WTC11 (cell line): ENCODE data around the gene PAQR3. TPM values are rescaled to one million over a fixed set of nuclear protein-coding genes. Genes with fewer than 3 reads are reported as not detected.

Experiments
- ATAC-seq: fragments of 200-7000 bp; cut with Tn5 transposase; 2 replicates; pipeline ENCODE4 v1.10.0; 2021; ENCODE audit warnings: mild to moderate bottlenecking, moderate library complexity
- CTCF ChIA-PET: fragments of 300-600 bp; sonication (Branson Sonifier 250); formaldehyde crosslinking; loops from one replicate; lab custom pipeline; 2021; ENCODE audit warnings: antibody characterized with exemption; lab: Charles Lee
- POLR2A ChIA-PET: fragments of 350-600 bp; sonication (Branson Sonifier 250); formaldehyde crosslinking; loops from one replicate; lab custom pipeline; 2021; ENCODE audit warnings: antibody characterized with exemption; lab: Charles Lee
- DNase-seq: peaks from one replicate; pipeline ENCODE4 v3.0.0; 2021; ENCODE audit warnings: low spot score
- H3K27ac Mint-ChIP-seq: 2 replicates; pipeline ENCODE4 v1.8.0; 2021; ENCODE audit warnings: mixed read lengths
- H3K27me3 Mint-ChIP-seq: 2 replicates; pipeline ENCODE4 v1.8.0; 2021; ENCODE audit warnings: low read depth, mild to moderate bottlenecking, moderate library complexity, mixed read lengths
- H3K36me3 Mint-ChIP-seq: 2 replicates; pipeline ENCODE4 v1.8.0; 2021; ENCODE audit warnings: mixed read lengths
- H3K4me1 Mint-ChIP-seq: 2 replicates; pipeline ENCODE4 v1.8.0; 2022; ENCODE audit warnings: mixed read lengths
- H3K4me3 Mint-ChIP-seq: 2 replicates; pipeline ENCODE4 v1.8.0; 2021; ENCODE audit warnings: mild to moderate bottlenecking, moderate library complexity, mixed read lengths
- H3K9me3 Mint-ChIP-seq: 2 replicates; pipeline ENCODE4 v1.8.0; 2021; ENCODE audit warnings: mixed read lengths
- CREM ChIP-seq: sonication (generic); formaldehyde crosslinking; IDR thresholded peaks from 2 replicates; pipeline ENCODE4 v1.8.1; 2022; ENCODE audit warnings: mild to moderate bottlenecking, missing genetic modification reagents, moderate library complexity
- E2F5 ChIP-seq: sonication (generic); formaldehyde crosslinking; IDR thresholded peaks from 2 replicates; pipeline ENCODE4 v1.8.1; 2022; ENCODE audit warnings: mild to moderate bottlenecking, moderate library complexity, missing genetic modification reagents
- GTF2I ChIP-seq: fragments of 250-450 bp; sonication (Bioruptor Pico); conservative IDR thresholded peaks from 2 replicates; pipeline ENCODE4 v1.4.0; 2021; ENCODE audit warnings: mild to moderate bottlenecking
- NFE2L1 ChIP-seq: sonication (generic); formaldehyde crosslinking; IDR thresholded peaks from 2 replicates; pipeline ENCODE4 v1.8.1; 2023; ENCODE audit warnings: missing genetic modification reagents
- NR1H2 ChIP-seq: sonication (generic); formaldehyde crosslinking; IDR thresholded peaks from 2 replicates; pipeline ENCODE4 v1.9.0; 2021; ENCODE audit warnings: mild to moderate bottlenecking, moderate library complexity, missing genetic modification reagents
- OVOL2 ChIP-seq: fragments of 250-450 bp; sonication (Bioruptor Pico); IDR thresholded peaks from 2 replicates; pipeline ENCODE4 v1.9.0; 2021; ENCODE audit warnings: mild to moderate bottlenecking, borderline replicate concordance
- RORB ChIP-seq: fragments of 250-450 bp; sonication (Bioruptor Pico); IDR thresholded peaks from 2 replicates; pipeline ENCODE4 v1.9.0; 2021; ENCODE audit warnings: mild to moderate bottlenecking
- TEAD4 ChIP-seq: sonication (generic); formaldehyde crosslinking; IDR thresholded peaks from 2 replicates; pipeline ENCODE4 v1.8.0; 2022; ENCODE audit warnings: mild to moderate bottlenecking, missing genetic modification reagents
- ZBTB21 ChIP-seq: sonication (generic); formaldehyde crosslinking; IDR thresholded peaks from 2 replicates; pipeline ENCODE4 v1.8.1; 2023; ENCODE audit warnings: mild to moderate bottlenecking, missing genetic modification reagents, borderline replicate concordance
- ZNF263 ChIP-seq: sonication (generic); formaldehyde crosslinking; IDR thresholded peaks from 2 replicates; pipeline ENCODE4 v1.8.1; 2022; ENCODE audit warnings: low read depth, mild to moderate bottlenecking, moderate library complexity, missing genetic modification reagents
- ZNF281 ChIP-seq: sonication (generic); formaldehyde crosslinking; IDR thresholded peaks from 2 replicates; pipeline ENCODE4 v1.8.0; 2023; ENCODE audit warnings: mild to moderate bottlenecking, missing genetic modification reagents
- ZNF396 ChIP-seq: fragments of 250-450 bp; sonication (Bioruptor Pico); IDR thresholded peaks from 2 replicates; pipeline ENCODE4 v1.8.0; 2021; ENCODE audit warnings: mild to moderate bottlenecking, moderate library complexity, borderline replicate concordance
- ZNF512 ChIP-seq: sonication (generic); formaldehyde crosslinking; IDR thresholded peaks from 2 replicates; pipeline ENCODE4 v1.8.1; 2022; ENCODE audit warnings: missing genetic modification reagents, borderline replicate concordance
- total RNA-seq: library from RNA; stranded (reverse); gene quantifications from 3 replicates; pipeline ENCODE4 v1.2.3, GENCODE V29; 2021
- TF ChIP-seq, protein P1 (sequence below): sonication (generic); formaldehyde crosslinking; conservative IDR thresholded peaks from 2 replicates; pipeline ENCODE4 v1.8.1; 2023; ENCODE audit warnings: mild to moderate bottlenecking, low read depth, missing genetic modification reagents, moderate library complexity
- TF ChIP-seq, protein P2 (sequence below): sonication (generic); formaldehyde crosslinking; IDR thresholded peaks from 2 replicates; pipeline ENCODE4 v1.8.0; 2022; ENCODE audit warnings: missing genetic modification reagents

Gene PAQR3
- total RNA-seq, 1 experiment from 2014 or later = 28.1 TPM

GRCh38 chr4:78885598-78885997 is 53.6 kb downstream of the PAQR3 start:
- POLR2A ChIA-PET = no interaction called here
- CTCF ChIA-PET = no interaction called here
- TF ChIP-seq, protein P1, sequence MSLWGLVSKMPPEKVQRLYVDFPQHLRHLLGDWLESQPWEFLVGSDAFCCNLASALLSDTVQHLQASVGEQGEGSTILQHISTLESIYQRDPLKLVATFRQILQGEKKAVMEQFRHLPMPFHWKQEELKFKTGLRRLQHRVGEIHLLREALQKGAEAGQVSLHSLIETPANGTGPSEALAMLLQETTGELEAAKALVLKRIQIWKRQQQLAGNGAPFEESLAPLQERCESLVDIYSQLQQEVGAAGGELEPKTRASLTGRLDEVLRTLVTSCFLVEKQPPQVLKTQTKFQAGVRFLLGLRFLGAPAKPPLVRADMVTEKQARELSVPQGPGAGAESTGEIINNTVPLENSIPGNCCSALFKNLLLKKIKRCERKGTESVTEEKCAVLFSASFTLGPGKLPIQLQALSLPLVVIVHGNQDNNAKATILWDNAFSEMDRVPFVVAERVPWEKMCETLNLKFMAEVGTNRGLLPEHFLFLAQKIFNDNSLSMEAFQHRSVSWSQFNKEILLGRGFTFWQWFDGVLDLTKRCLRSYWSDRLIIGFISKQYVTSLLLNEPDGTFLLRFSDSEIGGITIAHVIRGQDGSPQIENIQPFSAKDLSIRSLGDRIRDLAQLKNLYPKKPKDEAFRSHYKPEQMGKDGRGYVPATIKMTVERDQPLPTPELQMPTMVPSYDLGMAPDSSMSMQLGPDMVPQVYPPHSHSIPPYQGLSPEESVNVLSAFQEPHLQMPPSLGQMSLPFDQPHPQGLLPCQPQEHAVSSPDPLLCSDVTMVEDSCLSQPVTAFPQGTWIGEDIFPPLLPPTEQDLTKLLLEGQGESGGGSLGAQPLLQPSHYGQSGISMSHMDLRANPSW = no peak
- TF ChIP-seq NR1H2 (CRISPR knock-in tag) (no peak), ZNF281 (CRISPR knock-in tag) (no peak), RORB (CRISPR knock-in tag) (no peak), ZNF263 (no peak), NFE2L1 (CRISPR knock-in tag) (no peak)
- TF ChIP-seq, all 79 proteins: peak for 0
- Mint-ChIP-seq H3K36me3 (peaks cover 10% of the 10 kb centered on the region), H3K9me3 (no peaks in the 10 kb centered on the region), H3K27ac (no peak overlapping the region), H3K27me3 (no peaks in the 10 kb centered on the region), H3K4me3 (no peak overlapping the region), H3K4me1 (no peaks in the 10 kb centered on the region)
- ATAC-seq = no peak
- DNase-seq = no peak

GRCh38 chr4:78880874-78881492 is 58.3 kb downstream of the PAQR3 start:
- no peaks in the 10 kb centered on the region for H3K36me3 Mint-ChIP-seq
- POLR2A ChIA-PET = interaction anchor here (1.0 kb wide), 1 partner anchor 59 kb away, joined by 3 read pairs; the partner anchor contains the start of gene PAQR3
- ATAC-seq (no peak), DNase-seq (no peak)
- no peaks in the 10 kb centered on the region for H3K9me3 Mint-ChIP-seq
- no peak overlapping the region for H3K27ac Mint-ChIP-seq
- no peaks in the 10 kb centered on the region for H3K27me3 Mint-ChIP-seq
- TF ChIP-seq ZNF512 (CRISPR knock-in tag) (no peak), E2F5 (CRISPR knock-in tag) (no peak), NFE2L1 (CRISPR knock-in tag) (no peak), OVOL2 (CRISPR knock-in tag) (no peak), ZNF396 (no peak), CREM (CRISPR knock-in tag) (no peak), GTF2I (no peak), TEAD4 (no peak), ZBTB21 (CRISPR knock-in tag) (no peak)
- TF ChIP-seq, protein P1 = no peak
- TF ChIP-seq, protein P2, sequence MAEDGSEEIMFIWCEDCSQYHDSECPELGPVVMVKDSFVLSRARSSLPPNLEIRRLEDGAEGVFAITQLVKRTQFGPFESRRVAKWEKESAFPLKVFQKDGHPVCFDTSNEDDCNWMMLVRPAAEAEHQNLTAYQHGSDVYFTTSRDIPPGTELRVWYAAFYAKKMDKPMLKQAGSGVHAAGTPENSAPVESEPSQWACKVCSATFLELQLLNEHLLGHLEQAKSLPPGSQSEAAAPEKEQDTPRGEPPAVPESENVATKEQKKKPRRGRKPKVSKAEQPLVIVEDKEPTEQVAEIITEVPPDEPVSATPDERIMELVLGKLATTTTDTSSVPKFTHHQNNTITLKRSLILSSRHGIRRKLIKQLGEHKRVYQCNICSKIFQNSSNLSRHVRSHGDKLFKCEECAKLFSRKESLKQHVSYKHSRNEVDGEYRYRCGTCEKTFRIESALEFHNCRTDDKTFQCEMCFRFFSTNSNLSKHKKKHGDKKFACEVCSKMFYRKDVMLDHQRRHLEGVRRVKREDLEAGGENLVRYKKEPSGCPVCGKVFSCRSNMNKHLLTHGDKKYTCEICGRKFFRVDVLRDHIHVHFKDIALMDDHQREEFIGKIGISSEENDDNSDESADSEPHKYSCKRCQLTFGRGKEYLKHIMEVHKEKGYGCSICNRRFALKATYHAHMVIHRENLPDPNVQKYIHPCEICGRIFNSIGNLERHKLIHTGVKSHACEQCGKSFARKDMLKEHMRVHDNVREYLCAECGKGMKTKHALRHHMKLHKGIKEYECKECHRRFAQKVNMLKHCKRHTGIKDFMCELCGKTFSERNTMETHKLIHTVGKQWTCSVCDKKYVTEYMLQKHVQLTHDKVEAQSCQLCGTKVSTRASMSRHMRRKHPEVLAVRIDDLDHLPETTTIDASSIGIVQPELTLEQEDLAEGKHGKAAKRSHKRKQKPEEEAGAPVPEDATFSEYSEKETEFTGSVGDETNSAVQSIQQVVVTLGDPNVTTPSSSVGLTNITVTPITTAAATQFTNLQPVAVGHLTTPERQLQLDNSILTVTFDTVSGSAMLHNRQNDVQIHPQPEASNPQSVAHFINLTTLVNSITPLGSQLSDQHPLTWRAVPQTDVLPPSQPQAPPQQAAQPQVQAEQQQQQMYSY (CRISPR knock-in tag) = no peak
- CTCF ChIA-PET = no interaction called here
- peaks cover 7% of the 10 kb centered on the region for H3K4me1 Mint-ChIP-seq
- no peak overlapping the region for H3K4me3 Mint-ChIP-seq
